ENCODE results near the gene LITAFD.

DNA sequence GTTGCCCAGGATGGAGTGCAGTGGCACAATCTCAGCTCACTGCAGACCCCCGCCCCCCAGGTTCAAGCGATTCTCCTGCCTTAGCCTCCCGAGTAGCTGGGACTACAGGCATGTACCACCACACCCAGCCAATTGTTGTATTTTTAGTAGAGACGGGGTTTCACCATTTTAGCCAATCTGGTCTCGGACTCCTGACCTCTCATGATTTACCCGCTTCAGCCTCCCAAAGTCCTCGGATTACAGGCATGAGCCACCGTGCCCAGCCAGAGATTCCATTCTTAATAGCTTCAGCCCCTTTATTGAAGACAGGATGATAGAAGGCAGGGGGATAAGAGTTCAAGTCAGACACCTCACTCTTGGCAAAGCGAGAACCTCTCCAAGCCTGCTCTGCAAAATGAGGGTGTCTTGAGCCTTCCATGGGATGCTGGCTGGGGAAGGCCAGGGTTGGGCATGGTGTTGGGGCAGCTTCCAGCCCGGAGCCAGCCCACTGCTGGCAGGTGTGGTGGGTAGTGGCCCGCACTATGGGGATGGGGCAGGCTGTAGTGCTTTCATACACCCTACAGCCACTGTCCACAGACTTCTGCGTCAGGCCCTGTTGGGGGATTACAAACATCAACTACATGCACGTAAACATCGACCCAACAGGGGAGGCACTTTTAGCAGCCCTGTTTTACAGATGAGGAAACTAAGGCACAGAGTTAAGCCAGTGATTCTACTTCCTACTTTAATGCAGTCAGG lies 16.8 kb upstream of the LITAFD start:
- TF ChIP-seq, protein P1, sequence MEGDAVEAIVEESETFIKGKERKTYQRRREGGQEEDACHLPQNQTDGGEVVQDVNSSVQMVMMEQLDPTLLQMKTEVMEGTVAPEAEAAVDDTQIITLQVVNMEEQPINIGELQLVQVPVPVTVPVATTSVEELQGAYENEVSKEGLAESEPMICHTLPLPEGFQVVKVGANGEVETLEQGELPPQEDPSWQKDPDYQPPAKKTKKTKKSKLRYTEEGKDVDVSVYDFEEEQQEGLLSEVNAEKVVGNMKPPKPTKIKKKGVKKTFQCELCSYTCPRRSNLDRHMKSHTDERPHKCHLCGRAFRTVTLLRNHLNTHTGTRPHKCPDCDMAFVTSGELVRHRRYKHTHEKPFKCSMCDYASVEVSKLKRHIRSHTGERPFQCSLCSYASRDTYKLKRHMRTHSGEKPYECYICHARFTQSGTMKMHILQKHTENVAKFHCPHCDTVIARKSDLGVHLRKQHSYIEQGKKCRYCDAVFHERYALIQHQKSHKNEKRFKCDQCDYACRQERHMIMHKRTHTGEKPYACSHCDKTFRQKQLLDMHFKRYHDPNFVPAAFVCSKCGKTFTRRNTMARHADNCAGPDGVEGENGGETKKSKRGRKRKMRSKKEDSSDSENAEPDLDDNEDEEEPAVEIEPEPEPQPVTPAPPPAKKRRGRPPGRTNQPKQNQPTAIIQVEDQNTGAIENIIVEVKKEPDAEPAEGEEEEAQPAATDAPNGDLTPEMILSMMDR (IDR thresholded peaks at IDR 0.05; ENCODE audit: insufficient read depth, low read depth, low read length): no peak
- no peak for TF ChIP-seq EZH2 (IDR thresholded peaks at IDR 0.05; ENCODE audit: insufficient read depth, low read length)

Data from astrocyte (in vitro differentiated cells and primary cell).